Measurements from ENCODE around the gene COP1.

GRCh38 chr1:176141449-176141848, 65.6 kb downstream of the COP1 start:
- TF ChIP-seq CTCF (IDR thresholded peaks at IDR 0.05; ENCODE audit: control extremely low read depth in 1 of 3, insufficient read depth in 1 of 3, low read depth in 1 of 3, low read length in 3 of 3) = no peak
- TF ChIP-seq HDAC2 (IDR thresholded peaks at IDR 0.05; ENCODE audit: borderline replicate concordance in 1 of 2, low read depth in 2 of 2, low read length in 2 of 2) = no peak
- TF ChIP-seq BRCA1 (IDR thresholded peaks at IDR 0.05; ENCODE audit: low read depth, low read length) = no peak
- TF ChIP-seq RFX5 (IDR thresholded peaks at IDR 0.05; ENCODE audit: borderline replicate concordance, low read depth, low read length) = no peak
- no peak for TF ChIP-seq POLR2A (IDR thresholded peaks at IDR 0.05; ENCODE audit: control extremely low read depth in 1 of 2, low read depth in 2 of 2, low read length in 2 of 2)
- TF ChIP-seq PHF8 (conservative IDR thresholded peaks at IDR 0.05; ENCODE audit: low read depth, low read length) = no peak
- no peak for TF ChIP-seq USF2 (IDR thresholded peaks at IDR 0.05; ENCODE audit: low read length)
- TF ChIP-seq CEBPB (IDR thresholded peaks at IDR 0.05; ENCODE audit: low read depth, low read length) = no peak
- no peak for TF ChIP-seq ZNF274 (IDR thresholded peaks at IDR 0.05; ENCODE audit: borderline replicate concordance, extremely low read depth, low read length)
- no peak for TF ChIP-seq TAF1 (IDR thresholded peaks at IDR 0.05; ENCODE audit: low read depth, low read length)
- TF ChIP-seq EZH2 (IDR thresholded peaks at IDR 0.05; ENCODE audit: low read depth, low read length, severe bottlenecking) = no peak
- no peak for TF ChIP-seq MAX (IDR thresholded peaks at IDR 0.05)
- TF ChIP-seq YY1 (IDR thresholded peaks at IDR 0.05; ENCODE audit: low read depth, low read length) = no peak
- no peak for TF ChIP-seq SIN3A (conservative IDR thresholded peaks at IDR 0.05 in 1 of 2, IDR thresholded peaks at IDR 0.05 in 1 of 2; ENCODE audit: low read depth in 1 of 2, low read length in 2 of 2)
